Umbilical cord (tissue), 2 donors: Measurements from ENCODE around the gene ANGPTL7. TPM values are rescaled to one million over a fixed set of nuclear protein-coding genes. Genes with fewer than 3 reads are reported as not detected.
"Not testable (repeated sequence)": the region's sequence is repeated elsewhere in the genome, so short reads cannot be mapped to it uniquely, and the experiment has no call there.

Experiments
- DNase-seq: peaks from one replicate; pipeline ENCODE4 v3.0.0-alpha.2; 2015; ENCODE audit warnings: low spot score
- total RNA-seq: library from RNA; depleted of rRNA; stranded (reverse); fragments of >200 nt; gene quantifications from one replicate; pipeline ENCODE4 v1.2.3, GENCODE V29; 2014; ENCODE audit warnings: low replicate concordance; ENCODE audit not compliant: insufficient read depth

The ANGPTL7 gene
- total RNA-seq, 1 donor from 2014 or later = 0.24 TPM

GRCh38 chr1:11169202-11169601 lies 20.0 kb upstream of the ANGPTL7 start:
- no peak for DNase-seq

GRCh38 chr1:11170102-11170501 lies 19.1 kb upstream of the ANGPTL7 start:
- DNase-seq = no peak

- peak; percentile 68 for DNase-seq
Measured at GRCh38 chr1:11174261-11174942, 14.8 kb upstream of the ANGPTL7 start.

DNA sequence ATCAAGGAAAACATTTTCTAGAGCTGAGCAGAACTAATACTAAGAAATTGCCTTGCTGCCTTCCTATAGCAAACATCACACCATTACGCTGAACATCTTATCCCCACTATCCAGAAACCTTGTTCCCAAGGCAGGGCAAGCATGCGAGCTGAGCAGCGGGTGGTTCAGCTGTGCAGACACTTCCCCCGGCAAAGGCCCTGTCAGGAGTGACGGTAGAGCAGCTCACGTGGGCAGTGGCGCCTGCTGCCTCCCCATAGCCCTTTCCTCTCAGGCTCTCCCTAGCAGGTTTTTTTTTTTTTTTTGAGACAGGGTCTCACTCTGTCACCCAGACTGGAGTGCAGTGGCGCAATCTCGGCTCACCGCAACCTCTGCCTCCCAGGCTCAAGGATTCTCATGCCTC lies 13.7 kb upstream of the ANGPTL7 start:
- no peak for DNase-seq

DNA sequence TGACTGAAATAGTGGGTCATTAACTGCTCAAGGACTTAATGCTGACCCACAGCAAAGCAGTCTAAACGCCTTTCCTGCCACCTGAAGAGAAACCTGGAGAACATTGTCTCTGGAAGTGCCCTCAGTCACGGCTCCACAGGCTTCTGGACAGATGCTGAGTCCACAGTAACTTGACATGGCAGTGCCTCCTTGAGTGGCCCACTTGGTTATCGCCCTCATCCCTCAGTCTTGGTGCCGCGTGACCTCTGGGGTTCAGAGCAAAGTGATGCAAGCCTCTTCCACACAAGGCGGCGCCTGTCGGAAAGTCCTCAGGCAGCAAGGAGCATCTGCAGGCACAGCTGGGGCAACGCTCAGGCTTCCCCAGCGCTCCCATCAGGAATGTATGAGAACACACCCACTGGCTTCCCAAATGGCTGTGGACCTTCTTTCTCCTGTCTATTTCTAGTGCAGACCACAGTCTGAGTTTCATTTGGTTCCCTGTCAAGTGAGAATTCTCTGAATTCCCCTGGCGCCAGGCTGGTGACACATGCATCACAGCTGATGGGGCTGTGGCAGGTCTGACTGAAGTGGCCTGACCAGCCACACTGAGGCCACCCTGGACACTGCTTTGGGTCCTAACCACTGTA lies 13.0 kb upstream of the ANGPTL7 start:
- DNase-seq = peak; percentile 13

DNA sequence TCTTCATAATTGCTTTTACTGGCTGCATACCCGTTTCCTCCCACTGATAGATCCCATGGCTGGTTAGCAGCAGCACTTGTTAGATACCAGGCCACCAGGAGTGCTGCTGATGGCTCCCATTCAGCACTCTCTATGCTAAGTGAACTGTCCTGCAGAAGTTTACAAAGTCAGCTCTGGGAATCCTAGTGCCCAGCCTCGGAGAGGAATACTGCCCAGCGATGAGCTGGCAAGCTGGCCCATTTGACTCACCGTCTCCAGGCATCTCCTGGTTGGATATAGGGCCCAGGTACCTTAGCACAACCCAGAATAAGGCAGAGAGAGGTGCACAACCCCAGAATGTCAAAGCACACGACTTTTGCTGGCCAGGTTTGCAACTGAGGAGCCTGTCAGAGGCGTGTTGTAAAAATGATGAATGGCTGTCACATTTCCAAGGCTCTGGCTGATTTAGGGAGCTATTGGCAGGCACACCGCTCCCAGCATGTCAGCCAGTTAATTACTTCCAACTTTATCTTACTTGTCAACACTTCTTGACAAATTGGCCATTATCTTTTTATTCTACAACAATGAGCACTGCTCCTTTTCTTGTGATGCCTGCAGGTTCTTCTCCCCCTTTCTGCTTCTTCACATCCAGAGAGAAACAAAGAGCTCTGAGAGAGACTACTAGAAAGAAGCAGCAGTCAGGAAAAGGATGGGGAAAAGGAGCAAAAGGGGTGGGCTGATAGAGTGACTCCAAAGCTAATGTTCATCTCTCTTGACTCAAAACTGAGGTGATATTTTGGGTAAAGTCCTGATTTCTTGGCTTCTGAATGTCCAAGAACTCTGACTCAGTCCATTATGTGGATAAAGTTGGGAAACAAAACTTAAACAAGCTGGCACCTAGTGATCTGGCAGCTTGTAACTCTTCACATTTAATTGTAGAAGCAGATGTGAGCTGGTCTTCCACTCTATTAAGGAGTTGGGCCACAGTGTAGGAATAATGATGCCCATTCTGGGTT lies 10.8 kb upstream of the ANGPTL7 start:
- DNase-seq = no peak

DNA sequence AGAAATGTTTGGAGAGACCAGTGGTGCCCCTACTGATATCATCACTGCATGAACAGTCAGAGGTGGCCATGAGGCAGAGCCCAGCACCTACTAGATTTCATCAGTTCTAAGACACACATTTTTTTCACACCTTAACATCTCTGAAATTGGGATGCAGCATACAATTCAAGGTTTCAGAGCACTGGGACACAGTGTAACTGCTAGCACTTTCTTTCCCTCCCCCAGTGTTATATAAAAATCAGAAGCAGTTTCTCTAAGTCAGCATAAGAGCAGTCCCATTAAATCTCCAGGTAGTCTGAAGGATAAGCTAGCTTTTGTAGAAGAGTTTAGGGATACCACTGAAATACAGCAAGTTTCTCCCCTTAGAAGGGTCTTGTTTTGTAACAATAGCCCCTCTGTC lies 10.0 kb upstream of the ANGPTL7 start:
- no peak for DNase-seq

GRCh38 chr1:11179749-11180148 lies 9.4 kb upstream of the ANGPTL7 start:
- DNase-seq = not testable (repeated sequence)

- DNase-seq = peak; percentile 36
Measured at GRCh38 chr1:11180342-11180744, 8.8 kb upstream of the ANGPTL7 start.

DNA sequence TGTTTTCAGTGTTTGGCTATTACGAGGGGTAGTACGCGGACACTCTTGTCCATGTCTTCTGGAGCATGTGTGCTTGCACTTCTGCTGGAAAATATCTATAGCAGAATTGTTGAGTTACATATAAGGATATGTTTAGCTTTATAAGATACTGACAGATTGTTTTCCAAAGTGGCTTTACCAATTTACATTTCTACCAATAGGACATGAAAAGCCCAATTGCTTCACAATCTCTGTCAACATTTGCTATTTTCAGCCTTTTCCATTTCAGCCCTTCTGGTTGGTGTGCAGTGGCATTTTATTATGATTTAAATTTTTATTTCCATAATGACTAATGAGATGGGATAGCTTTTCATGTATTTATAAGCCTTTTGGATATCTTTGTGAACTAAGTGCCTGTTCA lies 6.3 kb upstream of the ANGPTL7 start:
- DNase-seq = no peak

DNA sequence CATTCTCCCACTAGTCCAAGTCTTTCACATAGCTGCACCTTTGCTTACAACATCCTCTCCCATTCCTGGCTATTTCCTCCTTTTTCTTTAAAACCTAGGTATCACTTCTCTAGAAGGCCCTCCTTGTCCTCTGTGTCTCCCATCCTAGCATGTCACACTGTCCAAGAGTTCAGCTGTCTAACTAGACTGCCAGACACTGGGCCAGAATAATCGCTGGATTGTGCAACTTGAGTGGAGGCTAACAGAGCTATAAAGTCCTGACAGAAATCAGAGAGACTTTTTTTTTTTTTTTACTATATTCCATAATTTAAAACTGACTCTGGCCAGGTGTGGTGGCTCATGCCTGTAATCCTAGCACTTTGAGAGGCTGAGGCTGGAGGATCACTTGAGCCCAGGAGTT lies 4.2 kb upstream of the ANGPTL7 start:
- no peak for DNase-seq

DNA sequence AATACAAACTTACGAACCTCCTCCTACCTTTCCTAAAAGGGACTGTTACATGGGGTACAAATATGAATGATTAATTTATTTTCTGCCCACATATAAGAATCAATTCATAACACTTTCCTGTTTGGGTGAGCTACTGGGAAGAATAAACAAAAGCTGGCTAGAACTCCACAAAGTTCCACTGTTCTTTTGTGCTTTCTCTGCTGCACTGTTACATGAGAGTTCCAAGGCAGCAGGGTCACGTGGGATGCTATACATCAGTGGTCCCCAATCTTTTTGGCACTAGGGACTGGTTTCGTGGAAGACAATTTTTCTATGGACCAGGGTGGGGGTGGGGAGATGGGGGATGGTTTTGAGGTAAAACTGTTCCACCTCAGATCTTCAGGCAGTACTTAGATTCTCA lies 2.2 kb upstream of the ANGPTL7 start:
- no peak for DNase-seq

DNA sequence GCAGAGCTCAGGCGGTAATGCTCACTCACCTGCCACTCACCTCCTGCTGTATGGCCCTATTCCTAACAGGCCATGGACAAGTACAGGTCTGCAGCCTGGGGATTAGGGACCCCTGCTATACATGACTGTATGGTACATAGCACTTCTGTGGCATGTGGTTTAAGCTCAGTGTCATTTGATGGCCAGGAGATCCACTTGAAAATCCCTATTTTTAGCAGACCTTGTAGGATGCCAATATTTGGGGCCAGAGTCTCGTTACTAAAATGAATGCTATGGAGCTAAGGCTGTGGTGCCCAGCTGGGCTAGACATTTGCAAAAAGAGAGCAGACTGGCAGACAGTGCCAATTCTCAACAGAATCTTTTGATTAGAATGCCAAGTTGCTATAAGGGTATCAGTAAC lies 1.7 kb upstream of the ANGPTL7 start:
- DNase-seq = no peak

GRCh38 chr1:11187931-11188330 lies 1.2 kb upstream of the ANGPTL7 start:
- DNase-seq = peak; percentile 93

DNA sequence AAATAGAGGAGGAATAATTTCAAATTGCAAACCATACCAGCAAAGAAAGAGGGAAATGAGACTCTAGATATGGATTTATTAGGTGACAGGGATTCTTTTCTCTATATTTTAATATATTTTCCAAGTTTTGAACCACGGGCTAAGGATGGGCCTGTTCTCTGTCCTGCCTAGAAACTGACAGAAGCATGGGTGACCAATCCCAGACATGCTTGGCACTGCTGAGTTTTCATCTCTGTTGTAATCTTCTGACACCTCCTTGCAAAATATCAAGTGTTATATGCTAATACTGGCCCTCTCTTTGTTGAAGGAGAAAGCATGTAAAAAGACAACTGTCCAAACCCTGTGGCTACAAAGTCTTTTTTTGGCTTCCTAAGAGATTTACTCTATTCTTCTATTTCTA lies 774 bp upstream of the ANGPTL7 start:
- peak; percentile 34 for DNase-seq

GRCh38 chr1:11193376-11193775 lies 4.2 kb downstream of the ANGPTL7 start:
- DNase-seq = no peak

DNA sequence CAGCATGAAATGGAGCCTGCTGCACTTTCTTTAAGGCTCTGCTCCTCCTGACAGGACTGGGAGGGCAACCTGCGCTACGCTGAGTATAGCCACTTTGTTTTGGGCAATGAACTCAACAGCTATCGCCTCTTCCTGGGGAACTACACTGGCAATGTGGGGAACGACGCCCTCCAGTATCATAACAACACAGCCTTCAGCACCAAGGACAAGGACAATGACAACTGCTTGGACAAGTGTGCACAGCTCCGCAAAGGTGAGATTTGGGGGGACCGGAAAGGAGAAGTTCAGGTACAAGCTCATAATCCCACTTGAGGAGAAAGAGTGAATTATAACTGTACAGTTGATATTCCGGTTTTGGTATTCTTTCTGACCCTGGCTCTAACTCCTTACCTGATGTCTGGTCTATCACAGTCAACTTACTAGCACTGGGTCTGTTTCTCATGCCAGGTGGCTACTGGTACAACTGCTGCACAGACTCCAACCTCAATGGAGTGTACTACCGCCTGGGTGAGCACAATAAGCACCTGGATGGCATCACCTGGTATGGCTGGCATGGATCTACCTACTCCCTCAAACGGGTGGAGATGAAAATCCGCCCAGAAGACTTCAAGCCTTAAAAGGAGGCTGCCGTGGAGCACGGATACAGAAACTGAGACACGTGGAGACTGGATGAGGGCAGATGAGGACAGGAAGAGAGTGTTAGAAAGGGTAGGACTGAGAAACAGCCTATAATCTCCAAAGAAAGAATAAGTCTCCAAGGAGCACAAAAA lies 5.4 kb downstream of the ANGPTL7 start:
- no peak for DNase-seq

DNA sequence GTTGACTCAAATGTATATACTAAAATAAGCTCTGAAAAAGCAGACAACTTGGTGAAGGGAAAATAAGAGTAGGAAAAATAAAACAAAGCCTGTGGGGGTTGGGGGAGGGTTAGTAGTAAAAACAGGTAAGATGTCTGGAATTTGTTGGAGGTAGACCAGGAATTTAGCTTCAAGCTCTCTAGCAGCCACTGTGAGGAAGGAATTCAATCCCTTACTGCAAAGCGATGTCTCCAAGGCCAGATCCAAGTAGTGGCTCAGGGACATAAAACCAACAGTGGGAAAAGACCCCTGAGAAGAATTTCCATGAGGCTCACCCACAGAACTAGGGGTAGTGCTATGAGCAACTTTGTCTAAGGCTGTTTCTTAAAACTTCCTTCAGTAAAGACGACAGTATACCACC lies 7.8 kb downstream of the ANGPTL7 start:
- no peak for DNase-seq

GRCh38 chr1:11197359-11197758 lies 8.2 kb downstream of the ANGPTL7 start:
- no peak for DNase-seq

GRCh38 chr1:11198257-11198656 lies 9.1 kb downstream of the ANGPTL7 start:
- DNase-seq = no peak

- no peak for DNase-seq
Measured at GRCh38 chr1:11198851-11199594, 9.9 kb downstream of the ANGPTL7 start.
